ENCODE data around the gene IL17B. TPM values are rescaled to one million over a fixed set of nuclear protein-coding genes. Genes with fewer than 3 reads are reported as not detected.

The IL17B gene
- total RNA-seq, 1 donor from 2014 or later: not detected

DNA sequence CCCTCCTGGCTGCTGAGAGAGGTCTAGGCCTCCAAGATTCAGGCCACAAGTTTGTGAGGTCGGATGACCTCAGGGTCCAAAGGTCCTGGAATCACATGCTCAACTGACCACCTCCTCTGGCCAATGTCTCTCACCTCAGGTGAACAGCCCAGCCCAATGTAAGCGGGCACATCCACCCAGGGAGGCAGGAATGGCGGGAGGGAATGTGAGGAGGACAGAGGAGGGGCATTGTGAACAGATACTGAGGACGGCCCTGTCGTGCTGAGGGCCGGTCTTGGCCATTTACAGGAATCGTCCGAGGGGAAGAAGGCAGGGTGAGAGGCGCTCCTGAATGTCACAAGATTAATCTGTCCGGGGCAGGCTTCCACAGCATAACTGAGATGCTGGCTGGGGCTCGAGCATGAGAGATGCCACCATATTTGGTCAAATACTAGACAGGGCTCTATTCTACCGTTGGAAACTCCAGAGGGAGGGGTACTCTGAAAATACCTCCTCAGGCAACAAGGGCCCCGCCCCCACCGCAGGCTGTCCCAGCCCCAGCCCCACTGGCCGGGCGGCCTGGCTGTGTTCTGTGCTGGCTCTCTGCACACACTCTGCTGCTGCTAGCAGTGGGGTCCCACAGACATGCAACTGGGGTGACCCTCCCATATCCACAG is 1.5 kb upstream of the IL17B start:
- intact Hi-C loops (cut with micrococcal nuclease): no loop called here

DNA sequence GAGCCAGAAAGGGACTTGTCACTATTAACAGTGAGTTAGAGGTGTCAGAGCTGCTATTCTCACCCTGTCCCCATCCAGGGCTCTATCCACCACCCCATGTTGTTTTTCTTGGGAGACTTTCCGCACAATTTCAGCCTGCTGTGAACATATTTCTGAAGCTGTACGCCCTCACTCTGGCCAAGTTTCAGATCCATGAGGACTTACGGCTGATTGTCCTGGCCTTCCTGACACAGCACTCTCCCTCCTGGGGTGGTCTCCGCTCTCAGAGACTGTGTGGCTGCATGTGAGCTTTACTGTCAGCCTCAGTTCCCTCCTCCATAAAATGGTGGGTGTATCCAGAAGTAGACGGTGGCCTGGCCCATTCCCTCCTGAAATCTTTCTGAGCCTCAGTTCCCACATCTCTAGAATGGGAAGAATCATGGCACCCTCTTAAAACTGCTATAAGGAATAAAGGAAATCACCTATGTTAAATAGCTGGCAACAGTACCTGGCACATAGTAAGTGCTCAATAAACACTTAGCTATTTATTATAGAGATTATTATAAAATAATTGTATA is 804 bp upstream of the IL17B start:
- intact Hi-C loops (cut with micrococcal nuclease): no loop called here

GRCh38 chr5:149378241-149378820 is 761 bp downstream of the IL17B start:
- intact Hi-C loops (cut with micrococcal nuclease): no loop called here

- intact Hi-C loops (cut with micrococcal nuclease): no loop called here
Measured at GRCh38 chr5:149376711-149377447, 2.2 kb downstream of the IL17B start.

- intact Hi-C loops (cut with micrococcal nuclease): no loop called here
Measured at GRCh38 chr5:149376104-149376503, 3.0 kb downstream of the IL17B start.

GRCh38 chr5:149375434-149375833 is 3.7 kb downstream of the IL17B start:
- intact Hi-C loops (cut with micrococcal nuclease): no loop called here

DNA sequence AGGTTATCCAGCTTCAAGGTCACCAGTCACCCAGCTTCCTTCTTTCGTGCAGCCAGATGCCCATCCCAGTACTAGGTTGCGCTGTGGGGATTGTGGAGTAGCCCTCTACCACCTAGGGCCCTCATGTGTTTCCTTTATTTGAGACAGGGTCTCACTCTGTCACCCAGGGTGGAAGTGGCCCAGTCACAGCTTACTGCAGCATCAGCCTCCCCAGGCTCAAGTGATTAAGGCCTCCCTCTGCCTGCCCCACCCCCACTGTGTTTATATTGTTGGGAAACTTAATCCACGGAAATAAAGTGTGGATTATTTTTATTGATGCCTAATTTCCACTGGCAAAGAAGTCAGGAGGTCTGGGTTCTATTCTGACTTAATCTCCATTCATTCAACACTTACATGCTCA is 4.3 kb downstream of the IL17B start:
- intact Hi-C loops (cut with micrococcal nuclease): no loop called here

- intact Hi-C loops (cut with micrococcal nuclease): no loop called here
Measured at GRCh38 chr5:149374303-149374702, 4.8 kb downstream of the IL17B start.

- intact Hi-C loops (cut with micrococcal nuclease): no loop called here
Measured at GRCh38 chr5:149372932-149373331, 6.2 kb downstream of the IL17B start.

GRCh38 chr5:149372076-149372795 is 6.9 kb downstream of the IL17B start:
- intact Hi-C loops (cut with micrococcal nuclease): no loop called here

GRCh38 chr5:149371296-149371962 is 7.7 kb downstream of the IL17B start:
- intact Hi-C loops (cut with micrococcal nuclease): loop anchor here (1.0 kb wide), 4 partner anchors 54 to 230 kb away; partner anchors contain the start of gene ABLIM3

- intact Hi-C loops (cut with micrococcal nuclease): loop anchor here (1.0 kb wide), 4 partner anchors 54 to 230 kb away; partner anchors contain the start of gene ABLIM3
Measured at GRCh38 chr5:149370878-149371277, 8.2 kb downstream of the IL17B start.

DNA sequence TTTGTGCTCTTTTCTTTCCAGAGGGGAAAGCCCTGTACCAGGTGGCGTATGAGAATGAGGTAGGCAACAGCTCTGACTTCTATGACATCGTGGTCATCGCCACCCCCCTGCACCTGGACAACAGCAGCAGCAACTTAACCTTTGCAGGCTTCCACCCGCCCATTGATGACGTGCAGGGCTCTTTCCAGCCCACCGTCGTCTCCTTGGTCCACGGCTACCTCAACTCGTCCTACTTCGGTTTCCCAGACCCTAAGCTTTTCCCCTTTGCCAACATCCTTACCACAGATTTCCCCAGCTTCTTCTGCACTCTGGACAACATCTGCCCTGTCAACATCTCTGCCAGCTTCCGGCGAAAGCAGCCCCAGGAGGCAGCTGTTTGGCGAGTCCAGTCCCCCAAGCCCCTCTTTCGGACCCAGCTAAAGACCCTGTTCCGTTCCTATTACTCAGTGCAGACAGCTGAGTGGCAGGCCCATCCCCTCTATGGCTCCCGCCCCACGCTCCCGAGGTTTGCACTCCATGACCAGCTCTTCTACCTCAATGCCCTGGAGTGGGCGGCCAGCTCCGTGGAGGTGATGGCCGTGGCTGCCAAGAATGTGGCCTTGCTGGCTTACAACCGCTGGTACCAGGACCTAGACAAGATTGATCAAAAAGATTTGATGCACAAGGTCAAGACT is 11.0 kb downstream of the IL17B start:
- intact Hi-C loops (cut with micrococcal nuclease): loop anchor here (1.0 kb wide), 3 partner anchors 51 to 196 kb away; no protein-coding TSS in a partner anchor

GRCh38 chr5:149367249-149367971 is 11.7 kb downstream of the IL17B start:
- intact Hi-C loops (cut with micrococcal nuclease): loop anchor here (1.0 kb wide), 3 partner anchors 50 to 197 kb away; no protein-coding TSS in a partner anchor

DNA sequence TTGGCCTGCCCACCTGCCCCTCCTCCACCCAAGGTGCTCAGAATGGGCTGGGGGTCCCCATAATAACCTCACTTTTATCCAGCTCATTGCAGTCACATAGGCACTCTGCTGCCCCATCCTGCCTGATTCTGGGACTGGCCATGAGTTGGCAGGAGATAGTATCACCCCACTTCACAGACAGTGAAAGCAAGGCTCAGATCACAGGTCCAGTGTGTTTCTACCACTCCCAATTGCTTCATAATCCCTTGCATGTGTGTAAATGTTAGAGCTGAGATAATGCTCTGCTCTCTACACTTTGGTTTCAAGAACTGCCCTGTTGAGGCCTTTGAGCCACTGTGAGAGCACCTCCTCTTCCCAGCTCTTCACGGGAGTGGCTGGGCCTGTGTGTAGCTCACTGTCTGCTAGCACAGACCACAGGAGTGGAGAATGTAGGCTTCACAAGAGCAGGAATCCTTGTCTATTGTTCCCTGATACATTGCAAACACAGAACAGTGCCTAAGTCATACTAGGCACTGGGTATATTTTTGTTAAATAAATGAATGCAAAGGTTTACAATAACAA is 12.8 kb downstream of the IL17B start:
- intact Hi-C loops (cut with micrococcal nuclease): no loop called here

DNA sequence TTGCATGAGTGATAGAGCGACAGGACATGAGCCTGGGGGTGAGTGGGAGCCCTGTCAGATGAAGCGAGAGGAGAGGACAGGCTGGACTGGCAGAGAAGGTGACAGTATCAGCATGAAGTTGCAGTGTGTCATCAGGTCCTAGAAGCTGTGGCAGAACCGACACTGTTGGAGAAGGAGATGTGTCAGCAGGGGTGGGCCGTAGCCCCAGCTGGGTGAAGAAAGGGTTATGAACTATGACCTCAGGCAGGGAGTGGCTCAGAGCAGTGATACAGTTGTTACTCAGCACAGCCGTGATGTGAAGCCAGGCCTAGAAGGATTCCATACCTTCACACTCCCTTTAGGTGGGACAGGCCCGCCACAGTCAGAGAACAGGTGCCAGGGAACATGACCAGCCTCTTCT is 13.7 kb downstream of the IL17B start:
- intact Hi-C loops (cut with micrococcal nuclease): no loop called here

GRCh38 chr5:149364719-149365118 is 14.4 kb downstream of the IL17B start:
- intact Hi-C loops (cut with micrococcal nuclease): no loop called here

- intact Hi-C loops (cut with micrococcal nuclease): no loop called here
Measured at GRCh38 chr5:149363936-149364335, 15.2 kb downstream of the IL17B start.

GRCh38 chr5:149363358-149363757 is 15.7 kb downstream of the IL17B start:
- intact Hi-C loops (cut with micrococcal nuclease): no loop called here

Measured in T-helper 1 cell treated with Interleukin-12 subunit alpha and Interleukin-12 subunit beta and Interleukin-4 antibody, amounts not matched to agents 30 ng/mL and 1 ng/mL, for 36 hours (primary cell).